K562 (cell line): Measurements from ENCODE around the gene ZNF800. TPM values are rescaled to one million over a fixed set of nuclear protein-coding genes. Genes with fewer than 3 reads are reported as not detected.

Experiments
- HDAC2 ChIP-seq: fragments of 450-650 bp; IDR thresholded peaks from 2 replicates; pipeline ENCODE4 v1.6.1; 2016; ENCODE audit warnings: mild to moderate bottlenecking
- HMGN3 ChIP-seq: IDR thresholded peaks from 2 replicates; pipeline ENCODE4 v1.6.1; 2011; ENCODE audit warnings: borderline replicate concordance, low read depth, mild to moderate bottlenecking, mixed read lengths, low read length; ENCODE audit not compliant: insufficient read length; ENCODE audit errors: extremely low read depth
- MYBL2 ChIP-seq, 2 experiments: fragments of 450-650 bp in 1 of 2; sonication (generic) in 1 of 2; formaldehyde crosslinking in 1 of 2; IDR thresholded peaks; 2 replicates each; pipeline versions ENCODE4 v1.6.1 to v1.8.1; 2017 to 2022; ENCODE audit warnings: borderline replicate concordance in 1 of 2, inconsistent platforms in 1 of 2, low read depth in 1 of 2, mild to moderate bottlenecking in 1 of 2, missing genetic modification reagents in 1 of 2, moderate library complexity in 1 of 2
- MYC ChIP-seq, 2 experiments: fragments of 250-450 bp in 1 of 2; sonication (Bioruptor Pico) in 1 of 2; IDR thresholded peaks; 2 replicates each; pipeline versions ENCODE4 v1.5.1 to v1.6.1; 2012 to 2021; ENCODE audit warnings: low read depth in 2 of 2, borderline replicate concordance in 1 of 2, improper control_type of control experiment in 1 of 2, low read length in 1 of 2, mild to moderate bottlenecking in 1 of 2, moderate library complexity in 1 of 2
- RFX1 ChIP-seq: fragments of 450-650 bp; IDR thresholded peaks from 2 replicates; pipeline ENCODE4 v1.6.1; 2016; ENCODE audit warnings: mild to moderate bottlenecking, moderate library complexity
- ZBTB1 ChIP-seq: sonication (generic); formaldehyde crosslinking; IDR thresholded peaks from 2 replicates; pipeline ENCODE4 v1.8.1; 2023; ENCODE audit warnings: missing genetic modification reagents, low read depth, mild to moderate bottlenecking, borderline replicate concordance
- polyA plus RNA-seq, 8 experiments: library from polyadenylated mRNA; depleted of rRNA in 4 of 8; stranded (reverse) in 5 of 8; unstranded in 3 of 8; fragments of >200 nt; fragmentation: Nextera tagmentation in 2 of 8; fragmentation: Illumina TruSeq in 1 of 8; extraction: Ambion mirVana in 2 of 8; extraction: Trizol in 1 of 8; gene quantifications; 2 replicates each; pipeline versions ENCODE4 v1.2.1 to v1.2.3, GENCODE V29; 2011 to 2014; ENCODE audit warnings: inconsistent platforms in 1 of 8, missing spikeins in 1 of 8
- total RNA-seq, 7 experiments: library from RNA; depleted of rRNA in 6 of 7; stranded (reverse); fragments of >200 nt in 6 of 7; fragmentation: Illumina TruSeq in 2 of 7; extraction: Trizol in 2 of 7; gene quantifications; 2 replicates each; pipeline versions ENCODE4 v1.2.1 to v1.2.3, GENCODE V29; 2011 to 2021; ENCODE audit warnings: low replicate concordance in 1 of 7
- TF ChIP-seq, protein P1 (sequence below): sonication (generic); formaldehyde crosslinking; IDR thresholded peaks from 2 replicates; pipeline ENCODE4 v1.8.0; 2023; ENCODE audit warnings: missing genetic modification reagents, mild to moderate bottlenecking, borderline replicate concordance
- TF ChIP-seq, protein P2 (sequence below): fragments of 250-450 bp; sonication (Bioruptor Pico); IDR thresholded peaks from 2 replicates; pipeline ENCODE4 v1.5.0; 2020; ENCODE audit warnings: mild to moderate bottlenecking, borderline replicate concordance
- TF ChIP-seq, protein P3 (sequence below): sonication (generic); formaldehyde crosslinking; IDR thresholded peaks from 2 replicates; pipeline ENCODE4 v1.8.0; 2022; ENCODE audit warnings: mild to moderate bottlenecking, missing genetic modification reagents
- TF ChIP-seq, protein P4 (sequence below): fragments of 200-800 bp; sonication (Bioruptor generic); IDR thresholded peaks from 2 replicates; pipeline ENCODE4 v1.6.1; 2016; ENCODE audit warnings: missing genetic modification characterization, missing compliant biosample characterization

The ZNF800 gene
- total and polyA plus RNA-seq, 9 of the 15 experiments (the other 6 are each of a cell fraction or from before 2014, with no cell fraction given), result 7.5 to 58.3 (median 33.4) TPM

DNA sequence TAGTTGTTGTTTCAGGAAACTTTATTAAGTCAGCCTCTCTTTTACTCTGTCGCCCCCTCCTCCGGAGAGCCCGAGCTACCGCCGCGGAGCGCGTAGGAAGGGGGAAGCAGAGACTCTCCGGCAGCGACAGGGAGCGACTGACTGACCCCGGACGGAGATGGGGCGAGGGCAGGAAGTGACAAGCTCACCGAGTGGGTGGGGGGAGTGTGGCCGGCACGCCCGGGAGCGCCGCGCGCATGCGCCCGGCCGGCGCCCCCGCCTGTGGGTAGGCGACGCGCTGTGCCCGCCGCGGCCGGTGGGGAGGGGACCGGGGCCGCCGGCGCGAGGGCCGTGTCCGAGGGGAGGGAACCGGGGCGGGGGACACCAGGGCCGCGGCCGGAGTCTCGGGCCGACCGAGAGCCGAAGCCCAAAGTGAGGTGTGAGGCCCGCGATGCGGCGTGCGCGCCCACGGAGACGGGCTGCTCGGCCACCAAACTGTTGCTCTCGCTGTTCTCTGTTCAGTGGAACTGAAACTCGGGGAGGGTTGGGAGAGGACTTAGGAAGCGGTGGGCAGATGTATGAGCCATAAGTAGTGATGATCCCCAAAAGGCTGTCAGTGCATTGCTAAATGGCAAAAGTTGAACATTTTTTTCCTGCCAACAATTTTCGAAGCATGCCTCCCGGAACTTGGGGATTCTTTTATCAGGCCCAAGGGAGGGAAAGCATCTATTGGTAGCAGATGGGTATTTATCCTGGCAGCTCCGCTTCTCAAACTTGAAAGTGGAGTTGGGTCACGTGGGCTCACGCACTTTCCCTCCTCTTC, at the start of gene ZNF800 (continued):
- TF ChIP-seq, protein P1, sequence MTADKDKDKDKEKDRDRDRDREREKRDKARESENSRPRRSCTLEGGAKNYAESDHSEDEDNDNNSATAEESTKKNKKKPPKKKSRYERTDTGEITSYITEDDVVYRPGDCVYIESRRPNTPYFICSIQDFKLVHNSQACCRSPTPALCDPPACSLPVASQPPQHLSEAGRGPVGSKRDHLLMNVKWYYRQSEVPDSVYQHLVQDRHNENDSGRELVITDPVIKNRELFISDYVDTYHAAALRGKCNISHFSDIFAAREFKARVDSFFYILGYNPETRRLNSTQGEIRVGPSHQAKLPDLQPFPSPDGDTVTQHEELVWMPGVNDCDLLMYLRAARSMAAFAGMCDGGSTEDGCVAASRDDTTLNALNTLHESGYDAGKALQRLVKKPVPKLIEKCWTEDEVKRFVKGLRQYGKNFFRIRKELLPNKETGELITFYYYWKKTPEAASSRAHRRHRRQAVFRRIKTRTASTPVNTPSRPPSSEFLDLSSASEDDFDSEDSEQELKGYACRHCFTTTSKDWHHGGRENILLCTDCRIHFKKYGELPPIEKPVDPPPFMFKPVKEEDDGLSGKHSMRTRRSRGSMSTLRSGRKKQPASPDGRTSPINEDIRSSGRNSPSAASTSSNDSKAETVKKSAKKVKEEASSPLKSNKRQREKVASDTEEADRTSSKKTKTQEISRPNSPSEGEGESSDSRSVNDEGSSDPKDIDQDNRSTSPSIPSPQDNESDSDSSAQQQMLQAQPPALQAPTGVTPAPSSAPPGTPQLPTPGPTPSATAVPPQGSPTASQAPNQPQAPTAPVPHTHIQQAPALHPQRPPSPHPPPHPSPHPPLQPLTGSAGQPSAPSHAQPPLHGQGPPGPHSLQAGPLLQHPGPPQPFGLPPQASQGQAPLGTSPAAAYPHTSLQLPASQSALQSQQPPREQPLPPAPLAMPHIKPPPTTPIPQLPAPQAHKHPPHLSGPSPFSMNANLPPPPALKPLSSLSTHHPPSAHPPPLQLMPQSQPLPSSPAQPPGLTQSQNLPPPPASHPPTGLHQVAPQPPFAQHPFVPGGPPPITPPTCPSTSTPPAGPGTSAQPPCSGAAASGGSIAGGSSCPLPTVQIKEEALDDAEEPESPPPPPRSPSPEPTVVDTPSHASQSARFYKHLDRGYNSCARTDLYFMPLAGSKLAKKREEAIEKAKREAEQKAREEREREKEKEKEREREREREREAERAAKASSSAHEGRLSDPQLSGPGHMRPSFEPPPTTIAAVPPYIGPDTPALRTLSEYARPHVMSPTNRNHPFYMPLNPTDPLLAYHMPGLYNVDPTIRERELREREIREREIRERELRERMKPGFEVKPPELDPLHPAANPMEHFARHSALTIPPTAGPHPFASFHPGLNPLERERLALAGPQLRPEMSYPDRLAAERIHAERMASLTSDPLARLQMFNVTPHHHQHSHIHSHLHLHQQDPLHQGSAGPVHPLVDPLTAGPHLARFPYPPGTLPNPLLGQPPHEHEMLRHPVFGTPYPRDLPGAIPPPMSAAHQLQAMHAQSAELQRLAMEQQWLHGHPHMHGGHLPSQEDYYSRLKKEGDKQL (CRISPR knock-in tag), result no peak
- TF ChIP-seq, protein P2, sequence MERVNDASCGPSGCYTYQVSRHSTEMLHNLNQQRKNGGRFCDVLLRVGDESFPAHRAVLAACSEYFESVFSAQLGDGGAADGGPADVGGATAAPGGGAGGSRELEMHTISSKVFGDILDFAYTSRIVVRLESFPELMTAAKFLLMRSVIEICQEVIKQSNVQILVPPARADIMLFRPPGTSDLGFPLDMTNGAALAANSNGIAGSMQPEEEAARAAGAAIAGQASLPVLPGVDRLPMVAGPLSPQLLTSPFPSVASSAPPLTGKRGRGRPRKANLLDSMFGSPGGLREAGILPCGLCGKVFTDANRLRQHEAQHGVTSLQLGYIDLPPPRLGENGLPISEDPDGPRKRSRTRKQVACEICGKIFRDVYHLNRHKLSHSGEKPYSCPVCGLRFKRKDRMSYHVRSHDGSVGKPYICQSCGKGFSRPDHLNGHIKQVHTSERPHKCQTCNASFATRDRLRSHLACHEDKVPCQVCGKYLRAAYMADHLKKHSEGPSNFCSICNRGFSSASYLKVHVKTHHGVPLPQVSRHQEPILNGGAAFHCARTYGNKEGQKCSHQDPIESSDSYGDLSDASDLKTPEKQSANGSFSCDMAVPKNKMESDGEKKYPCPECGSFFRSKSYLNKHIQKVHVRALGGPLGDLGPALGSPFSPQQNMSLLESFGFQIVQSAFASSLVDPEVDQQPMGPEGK (CRISPR knock-in tag), result no peak
- peak; percentile 88 for TF ChIP-seq HMGN3
- TF ChIP-seq, protein P3, sequence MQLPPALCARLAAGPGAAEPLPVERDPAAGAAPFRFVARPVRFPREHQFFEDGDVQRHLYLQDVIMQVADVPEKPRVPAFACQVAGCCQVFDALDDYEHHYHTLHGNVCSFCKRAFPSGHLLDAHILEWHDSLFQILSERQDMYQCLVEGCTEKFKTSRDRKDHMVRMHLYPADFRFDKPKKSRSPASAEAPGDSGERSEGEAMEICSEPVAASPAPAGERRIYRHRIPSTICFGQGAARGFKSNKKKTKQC, result no peak
- TF ChIP-seq, protein P4, sequence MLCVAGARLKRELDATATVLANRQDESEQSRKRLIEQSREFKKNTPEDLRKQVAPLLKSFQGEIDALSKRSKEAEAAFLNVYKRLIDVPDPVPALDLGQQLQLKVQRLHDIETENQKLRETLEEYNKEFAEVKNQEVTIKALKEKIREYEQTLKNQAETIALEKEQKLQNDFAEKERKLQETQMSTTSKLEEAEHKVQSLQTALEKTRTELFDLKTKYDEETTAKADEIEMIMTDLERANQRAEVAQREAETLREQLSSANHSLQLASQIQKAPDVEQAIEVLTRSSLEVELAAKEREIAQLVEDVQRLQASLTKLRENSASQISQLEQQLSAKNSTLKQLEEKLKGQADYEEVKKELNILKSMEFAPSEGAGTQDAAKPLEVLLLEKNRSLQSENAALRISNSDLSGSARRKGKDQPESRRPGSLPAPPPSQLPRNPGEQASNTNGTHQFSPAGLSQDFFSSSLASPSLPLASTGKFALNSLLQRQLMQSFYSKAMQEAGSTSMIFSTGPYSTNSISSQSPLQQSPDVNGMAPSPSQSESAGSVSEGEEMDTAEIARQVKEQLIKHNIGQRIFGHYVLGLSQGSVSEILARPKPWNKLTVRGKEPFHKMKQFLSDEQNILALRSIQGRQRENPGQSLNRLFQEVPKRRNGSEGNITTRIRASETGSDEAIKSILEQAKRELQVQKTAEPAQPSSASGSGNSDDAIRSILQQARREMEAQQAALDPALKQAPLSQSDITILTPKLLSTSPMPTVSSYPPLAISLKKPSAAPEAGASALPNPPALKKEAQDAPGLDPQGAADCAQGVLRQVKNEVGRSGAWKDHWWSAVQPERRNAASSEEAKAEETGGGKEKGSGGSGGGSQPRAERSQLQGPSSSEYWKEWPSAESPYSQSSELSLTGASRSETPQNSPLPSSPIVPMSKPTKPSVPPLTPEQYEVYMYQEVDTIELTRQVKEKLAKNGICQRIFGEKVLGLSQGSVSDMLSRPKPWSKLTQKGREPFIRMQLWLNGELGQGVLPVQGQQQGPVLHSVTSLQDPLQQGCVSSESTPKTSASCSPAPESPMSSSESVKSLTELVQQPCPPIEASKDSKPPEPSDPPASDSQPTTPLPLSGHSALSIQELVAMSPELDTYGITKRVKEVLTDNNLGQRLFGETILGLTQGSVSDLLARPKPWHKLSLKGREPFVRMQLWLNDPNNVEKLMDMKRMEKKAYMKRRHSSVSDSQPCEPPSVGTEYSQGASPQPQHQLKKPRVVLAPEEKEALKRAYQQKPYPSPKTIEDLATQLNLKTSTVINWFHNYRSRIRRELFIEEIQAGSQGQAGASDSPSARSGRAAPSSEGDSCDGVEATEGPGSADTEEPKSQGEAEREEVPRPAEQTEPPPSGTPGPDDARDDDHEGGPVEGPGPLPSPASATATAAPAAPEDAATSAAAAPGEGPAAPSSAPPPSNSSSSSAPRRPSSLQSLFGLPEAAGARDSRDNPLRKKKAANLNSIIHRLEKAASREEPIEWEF (CRISPR knock-in tag), result no peak; the same call in 1 of the 2 replicates
- TF ChIP-seq ZBTB1 (CRISPR knock-in tag), result no peak
- TF ChIP-seq RFX1, result no peak
- TF ChIP-seq HDAC2, result no peak; the same call in 1 of the 2 replicates
- TF ChIP-seq MYBL2 (IDR thresholded peaks at IDR 0.05; ENCODE audit: low read depth), result no peak
- no peak for TF ChIP-seq MYBL2 (CRISPR knock-in tag; IDR thresholded peaks at IDR 0.05; ENCODE audit: borderline replicate concordance)
- TF ChIP-seq MYC (IDR thresholded peaks at IDR 0.05; ENCODE audit: low read depth, low read length), result peak; percentile 57; the same call in 1 of the 2 replicates
- peak; percentile 50; the same call in 1 of the 2 replicates for TF ChIP-seq MYC (CRISPR knock-in tag; IDR thresholded peaks at IDR 0.05; ENCODE audit: borderline replicate concordance, low read depth)
